HG02642 (cell line): ENCODE results near the gene GABRR2.

ENCODE experiments used
- ATAC-seq: cut with Tn5 transposase; IDR thresholded peaks from one replicate; pipeline ENCODE4 v1.9.1; 2021; ENCODE audit warnings: mild to moderate bottlenecking; ENCODE audit not compliant: unreplicated experiment, poor library complexity

Gene GABRR2

DNA sequence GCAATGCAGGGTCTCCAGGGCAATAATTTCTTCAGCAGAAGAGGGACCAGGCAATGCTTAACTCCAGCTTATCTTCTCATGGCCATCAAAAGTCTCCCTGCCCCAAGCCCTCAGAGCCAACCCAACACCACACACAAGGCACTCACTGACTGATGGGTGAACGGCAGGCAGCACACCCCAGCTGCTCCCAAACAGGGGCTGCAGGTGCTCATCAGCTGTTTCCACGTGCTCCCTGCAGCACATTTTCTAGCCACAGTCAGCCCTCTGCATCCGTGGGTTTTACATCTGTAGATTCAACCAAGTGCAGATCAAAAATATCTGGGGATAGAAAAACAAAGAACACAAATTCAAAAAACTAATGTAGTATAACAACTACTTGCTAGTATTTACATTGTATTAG is 94.0 kb downstream of the GABRR2 start:
- no peak for ATAC-seq

DNA sequence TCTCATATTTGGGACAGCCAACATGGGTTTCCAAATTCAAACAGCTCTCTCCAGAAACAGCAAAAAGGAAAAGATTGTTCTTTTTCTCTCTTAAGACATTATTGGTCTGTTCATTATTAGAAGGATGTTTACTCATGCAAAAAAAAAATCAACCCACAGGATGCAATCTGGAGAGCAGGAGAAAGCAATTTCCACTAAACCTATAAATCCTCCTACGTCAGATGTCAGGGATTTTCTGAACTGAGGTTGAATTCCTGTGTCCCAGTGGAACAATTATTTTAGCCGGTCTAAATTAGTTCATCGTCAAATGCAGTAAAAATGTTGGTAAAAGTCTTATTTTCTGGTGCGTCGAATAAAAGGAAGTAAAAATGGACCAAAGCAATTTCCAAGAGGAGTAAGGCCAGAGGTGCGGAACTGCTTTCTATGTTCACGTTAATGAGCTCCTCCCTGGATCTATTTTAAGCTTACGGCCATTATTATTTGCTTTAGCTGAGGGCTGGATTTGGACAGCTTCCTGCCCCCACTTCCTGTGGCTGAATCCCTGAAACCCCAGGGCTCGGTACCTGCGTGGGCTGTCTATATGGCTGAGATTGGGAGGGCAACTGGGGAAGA is 97.7 kb downstream of the GABRR2 start, which contains the start of gene GABRR1:
GABRR1 (minus strand) TSS at position 60 of the 612 bp plus-strand sequence; CDS start at position 24, 36 bp downstream.
- ATAC-seq = no peak

DNA sequence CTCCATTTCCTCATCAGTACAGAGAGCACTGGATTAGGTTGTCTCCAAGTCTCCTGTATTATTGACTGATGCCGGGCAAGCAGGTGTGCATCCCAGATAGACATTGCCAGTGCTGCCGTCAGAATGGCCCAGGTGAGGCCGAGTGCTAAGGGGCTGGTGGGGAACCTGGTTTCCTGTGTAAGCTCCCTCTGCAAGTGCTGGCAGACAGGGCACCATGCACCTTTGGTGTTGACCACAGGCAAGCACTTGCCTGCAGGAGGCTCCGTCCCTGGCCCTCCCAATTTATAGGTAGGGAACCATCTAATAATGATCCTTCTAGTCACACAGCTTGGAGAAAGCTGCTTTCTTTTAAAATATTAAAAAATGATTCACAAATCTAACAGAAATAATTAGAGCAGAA is 98.7 kb downstream of the GABRR2 start:
- ATAC-seq = no peak

GRCh38 chr6:89215391-89215790 is 99.7 kb downstream of the GABRR2 start:
- no peak for ATAC-seq

GRCh38 chr6:89214197-89214596 is 100.9 kb downstream of the GABRR2 start:
- ATAC-seq = no peak

GRCh38 chr6:89212472-89212871 is 102.6 kb downstream of the GABRR2 start:
- no peak for ATAC-seq

GRCh38 chr6:89209457-89209856 is 105.6 kb downstream of the GABRR2 start:
- no peak for ATAC-seq

DNA sequence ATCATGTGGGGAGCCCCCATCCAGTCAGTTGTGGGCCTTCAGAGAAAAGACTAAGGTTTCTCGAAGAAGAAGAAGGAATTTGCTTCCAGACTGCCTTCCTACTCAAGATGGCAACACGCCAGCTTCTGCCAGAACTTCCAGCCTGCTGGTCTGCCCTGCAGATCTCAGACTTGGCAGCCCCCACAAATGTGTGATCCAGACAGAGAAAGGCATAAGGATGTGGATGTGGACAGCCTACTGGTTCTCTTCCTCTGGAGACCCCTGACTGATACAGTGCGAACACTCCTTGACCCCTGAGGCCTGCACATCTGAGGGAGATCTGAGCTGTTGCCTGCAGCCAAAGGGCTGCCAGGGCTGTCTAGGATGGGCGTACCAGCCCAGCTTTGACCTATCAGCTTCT is 106.5 kb downstream of the GABRR2 start:
- ATAC-seq = no peak
